ENCODE data around the gene GNB1.

Gene GNB1

GRCh38 chr1:1917995-1918900 lies 27.4 kb upstream of the GNB1 start:
- TF ChIP-seq CTCF (IDR thresholded peaks at IDR 0.05; ENCODE audit: poor library complexity, severe bottlenecking) = no peak
- Histone ChIP-seq H3K4me1 (ENCODE audit: insufficient read depth, poor library complexity, severe bottlenecking) (no peaks in the 10 kb centered on the region), H3K4me3 (ENCODE audit: severe bottlenecking) (peak overlapping the region; percentile 44), H3K9me3 (ENCODE audit: severe bottlenecking) (no peaks in the 10 kb centered on the region), H3K27me3 (ENCODE audit: insufficient read depth, poor library complexity, severe bottlenecking) (no peaks in the 10 kb centered on the region), H3K27ac (ENCODE audit: poor library complexity, severe bottlenecking) (no peak overlapping the region), H3K36me3 (ENCODE audit: low read depth) (no peaks in the 10 kb centered on the region)
- DNase-seq (ENCODE audit: low spot score) (peak; percentile 66), ATAC-seq (ENCODE audit: low read depth) (no peak)

GRCh38 chr1:1917304-1917976 lies 26.6 kb upstream of the GNB1 start:
- Histone ChIP-seq H3K4me3 (ENCODE audit: severe bottlenecking) (no peak overlapping the region), H3K9me3 (ENCODE audit: severe bottlenecking) (no peaks in the 10 kb centered on the region), H3K27ac (ENCODE audit: poor library complexity, severe bottlenecking) (no peak overlapping the region), H3K36me3 (ENCODE audit: low read depth) (no peaks in the 10 kb centered on the region), H3K4me1 (ENCODE audit: insufficient read depth, poor library complexity, severe bottlenecking) (no peaks in the 10 kb centered on the region), H3K27me3 (ENCODE audit: insufficient read depth, poor library complexity, severe bottlenecking) (no peaks in the 10 kb centered on the region)
- no peak for DNase-seq (ENCODE audit: low spot score)
- no peak for TF ChIP-seq CTCF (IDR thresholded peaks at IDR 0.05; ENCODE audit: poor library complexity, severe bottlenecking)
- ATAC-seq (ENCODE audit: low read depth) = no peak

- ATAC-seq (ENCODE audit: low read depth) (no peak), DNase-seq (ENCODE audit: low spot score) (peak; percentile 59)
- H3K36me3 ChIP-seq (ENCODE audit: low read depth) = no peaks in the 10 kb centered on the region
- H3K4me3 ChIP-seq (ENCODE audit: severe bottlenecking) = no peak overlapping the region
- no peak overlapping the region for H3K27ac ChIP-seq (ENCODE audit: poor library complexity, severe bottlenecking)
- no peaks in the 10 kb centered on the region for H3K4me1 ChIP-seq (ENCODE audit: insufficient read depth, poor library complexity, severe bottlenecking)
- H3K27me3 ChIP-seq (ENCODE audit: insufficient read depth, poor library complexity, severe bottlenecking) = no peaks in the 10 kb centered on the region
- no peaks in the 10 kb centered on the region for H3K9me3 ChIP-seq (ENCODE audit: severe bottlenecking)
- no peak for TF ChIP-seq CTCF (IDR thresholded peaks at IDR 0.05; ENCODE audit: poor library complexity, severe bottlenecking)
Observed at GRCh38 chr1:1916851-1917251, 26.0 kb upstream of the GNB1 start.

GRCh38 chr1:1915911-1916840 lies 25.3 kb upstream of the GNB1 start:
- TF ChIP-seq CTCF (IDR thresholded peaks at IDR 0.05; ENCODE audit: poor library complexity, severe bottlenecking) = no peak
- Histone ChIP-seq H3K9me3 (ENCODE audit: severe bottlenecking) (no peaks in the 10 kb centered on the region), H3K36me3 (ENCODE audit: low read depth) (no peaks in the 10 kb centered on the region), H3K27ac (ENCODE audit: poor library complexity, severe bottlenecking) (no peak overlapping the region), H3K4me3 (ENCODE audit: severe bottlenecking) (no peak overlapping the region), H3K4me1 (ENCODE audit: insufficient read depth, poor library complexity, severe bottlenecking) (no peaks in the 10 kb centered on the region), H3K27me3 (ENCODE audit: insufficient read depth, poor library complexity, severe bottlenecking) (no peaks in the 10 kb centered on the region)
- no peak for ATAC-seq (ENCODE audit: low read depth)
- DNase-seq (ENCODE audit: low spot score) = peak; percentile 58

All from RWPE2 (cell line).